ENCODE measurements around the gene PGM5. TPM values are rescaled to one million over a fixed set of nuclear protein-coding genes. Genes with fewer than 3 reads are reported as not detected.

The PGM5 gene
- total and polyA plus RNA-seq, 2 experiments from 2014 or later, result 16.8 to 121 TPM

DNA sequence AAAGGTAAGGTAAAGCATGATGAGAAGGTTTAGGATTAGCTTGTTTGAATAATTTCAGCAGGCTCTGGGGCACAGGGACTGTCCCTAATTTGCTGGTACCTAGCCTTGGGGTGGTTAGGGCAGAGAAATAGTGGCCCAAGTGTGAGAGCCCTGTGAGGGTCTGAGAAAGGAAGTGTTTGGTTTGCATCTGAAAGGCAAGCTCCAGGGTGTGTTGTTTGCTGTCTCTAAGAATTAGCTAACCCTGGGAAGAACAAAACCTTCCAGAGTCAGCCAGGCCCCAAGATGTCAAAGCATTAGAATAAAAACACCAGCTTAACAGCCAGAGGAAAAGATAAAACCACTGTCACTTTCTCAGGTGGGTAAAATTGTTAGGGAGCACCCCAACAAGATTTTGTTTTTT is 153.3 kb downstream of the PGM5 start:
- Histone ChIP-seq H3K27me3 (no peaks in the 10 kb centered on the region), H3K4me1 (ENCODE audit: low read depth) (peaks cover 22% of the 10 kb centered on the region), H3K4me3 (no peak overlapping the region), H3K36me3 (peaks cover 9% of the 10 kb centered on the region), H3K9me3 (ENCODE audit: low read depth) (no peaks in the 10 kb centered on the region), H3K27ac (no peak overlapping the region)
- DNase-seq (ENCODE audit: low read depth in 1 of 2, low spot score in 1 of 2), result no peak
- TF ChIP-seq CTCF (IDR thresholded peaks at IDR 0.05; ENCODE audit: low read depth, low read length), result no peak

GRCh38 chr9:68513385-68513784 is 157.0 kb downstream of the PGM5 start:
- H3K27me3 ChIP-seq, result no peaks in the 10 kb centered on the region
- H3K4me1 ChIP-seq (ENCODE audit: low read depth), result peaks cover 6% of the 10 kb centered on the region
- H3K27ac ChIP-seq, result no peak overlapping the region
- peaks cover 3% of the 10 kb centered on the region for H3K9me3 ChIP-seq (ENCODE audit: low read depth)
- no peak for TF ChIP-seq CTCF (IDR thresholded peaks at IDR 0.05; ENCODE audit: low read depth, low read length)
- no peak for DNase-seq (ENCODE audit: low read depth in 1 of 2, low spot score in 1 of 2)
- peaks cover 13% of the 10 kb centered on the region for H3K36me3 ChIP-seq
- no peak overlapping the region for H3K4me3 ChIP-seq

GRCh38 chr9:68513981-68514380 is 157.6 kb downstream of the PGM5 start:
- Histone ChIP-seq H3K4me1 (ENCODE audit: low read depth) (peaks cover 6% of the 10 kb centered on the region), H3K4me3 (no peak overlapping the region), H3K9me3 (ENCODE audit: low read depth) (peaks cover 3% of the 10 kb centered on the region), H3K27me3 (no peaks in the 10 kb centered on the region), H3K27ac (no peak overlapping the region), H3K36me3 (peaks cover 12% of the 10 kb centered on the region)
- DNase-seq (ENCODE audit: low read depth in 1 of 2, low spot score in 1 of 2), result no peak
- no peak for TF ChIP-seq CTCF (IDR thresholded peaks at IDR 0.05; ENCODE audit: low read depth, low read length)

- no peak overlapping the region for H3K4me3 ChIP-seq
- TF ChIP-seq CTCF (IDR thresholded peaks at IDR 0.05; ENCODE audit: low read depth, low read length), result no peak
- peaks cover 6% of the 10 kb centered on the region for H3K4me1 ChIP-seq (ENCODE audit: low read depth)
- no peak overlapping the region for H3K27ac ChIP-seq
- H3K27me3 ChIP-seq, result no peaks in the 10 kb centered on the region
- H3K36me3 ChIP-seq, result peaks cover 15% of the 10 kb centered on the region
- H3K9me3 ChIP-seq (ENCODE audit: low read depth), result peaks cover 3% of the 10 kb centered on the region
- DNase-seq (ENCODE audit: low read depth in 1 of 2, low spot score in 1 of 2), result peak in 1 of 2 donors; percentile 94
Observed at GRCh38 chr9:68515326-68516017, 159.1 kb downstream of the PGM5 start.

GRCh38 chr9:68522131-68522530 is 165.7 kb downstream of the PGM5 start:
- no peak for TF ChIP-seq CTCF (IDR thresholded peaks at IDR 0.05; ENCODE audit: low read depth, low read length)
- no peaks in the 10 kb centered on the region for H3K4me1 ChIP-seq (ENCODE audit: low read depth)
- DNase-seq (ENCODE audit: low read depth in 1 of 2, low spot score in 1 of 2), result no peak
- peaks cover 3% of the 10 kb centered on the region for H3K9me3 ChIP-seq (ENCODE audit: low read depth)
- no peak overlapping the region for H3K4me3 ChIP-seq
- H3K36me3 ChIP-seq, result peaks cover 5% of the 10 kb centered on the region
- H3K27ac ChIP-seq, result no peak overlapping the region
- H3K27me3 ChIP-seq, result no peaks in the 10 kb centered on the region
